Body of pancreas (tissue), 4 donors: ENCODE results near the gene CTNND2. TPM values are rescaled to one million over a fixed set of nuclear protein-coding genes. Genes with fewer than 3 reads are reported as not detected.

Experiments used
- ATAC-seq: fragments of 150-250 bp; one replicate; pipeline ENCODE4 v1.9.1; 2016
- DNase-seq, 4 donors: peaks; one replicate each; pipeline ENCODE4 v3.0.0-alpha.2; 2019
- H3K27ac ChIP-seq, 4 donors: fragments of 200-600 bp; sonication (generic); 1 replicate in 3 of 4; 2 replicates in 1 of 4; pipeline versions ENCODE4 v1.5.1 to v1.6.1; 2016 to 2019; ENCODE audit warnings: mild to moderate bottlenecking in 1 of 4, mixed read lengths in 1 of 4, moderate library complexity in 1 of 4
- H3K27me3 ChIP-seq, 2 donors: fragments of 200-600 bp; sonication (generic); one replicate each; pipeline ENCODE4 v1.6.0; 2016; ENCODE audit warnings: mild to moderate bottlenecking in 1 of 2
- H3K36me3 ChIP-seq, 2 donors: fragments of 200-600 bp; sonication (generic); replicated peaks in 1 of 2; 2 replicates each; pipeline ENCODE4 v1.5.1; 2016; ENCODE audit warnings: low read depth in 2 of 2; ENCODE audit not compliant: insufficient read depth in 1 of 2
- H3K4me1 ChIP-seq: fragments of 200-600 bp; sonication (generic); one replicate; pipeline ENCODE4 v1.6.0; 2016
- H3K4me3 ChIP-seq, 2 donors: fragments of 200-600 bp; sonication (generic); 1 replicate in 1 of 2; 2 replicates in 1 of 2; pipeline ENCODE4 v1.5.1; 2016 to 2019
- H3K9me3 ChIP-seq, 3 donors: fragments of 200-600 bp; sonication (generic); 1 replicate in 2 of 3; 2 replicates in 1 of 3; pipeline ENCODE4 v1.5.1; 2016
- POLR2A ChIP-seq, 3 donors: fragments of 450-650 bp; IDR thresholded peaks; one replicate each; pipeline ENCODE4 v1.6.1; 2016; ENCODE audit warnings: antibody characterized with exemption in 3 of 3, mild to moderate bottlenecking in 2 of 3
- WGBS, 2 donors: methylation state at CpG; one replicate each; pipeline ENCODE4 v1.1.5; 2017; 5-methylcytosine and 5-hydroxymethylcytosine counted together
- intact Hi-C: fragments of 100-400 bp; cut with DNase I; formaldehyde crosslinking; loops from one replicate; pipeline ENCODE4 v1.15.1; 2023
- total RNA-seq, 2 donors: library from RNA; depleted of rRNA; stranded (reverse); fragments of >200 nt; gene quantifications; one replicate each; pipeline ENCODE4 v1.1.0, GENCODE V29; 2016
- TF ChIP-seq, protein P1 (sequence below), 7 experiments: fragments of 450-650 bp in 4 of 7; fragments of 200-600 bp in 3 of 7; sonication (generic) in 3 of 7; IDR thresholded peaks; one replicate each; pipeline ENCODE4 v1.5.1; 2016 to 2019; ENCODE audit warnings: antibody characterized with exemption in 7 of 7

The CTNND2 gene
- total RNA-seq, 2 donors from 2014 or later, result 21.0 to 82.4 TPM

DNA sequence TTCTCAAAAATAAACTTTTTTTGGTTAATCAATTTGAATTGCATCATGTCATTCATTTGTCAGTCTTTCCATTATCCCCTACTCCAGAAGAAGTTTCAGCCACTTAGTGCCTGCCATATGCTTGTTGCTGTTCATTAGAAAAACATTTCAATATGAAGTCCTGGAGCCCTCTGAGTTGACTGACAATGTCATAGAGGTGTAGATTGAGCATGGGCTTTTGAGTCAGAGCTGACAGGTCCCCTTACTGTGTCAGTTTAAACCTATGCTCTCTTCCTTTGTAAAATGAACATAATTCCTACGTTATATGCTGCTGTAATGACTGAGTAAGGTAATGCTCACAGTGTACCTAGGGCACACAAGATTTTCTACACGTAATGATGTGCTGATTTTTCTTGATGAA lies 114.0 kb downstream of the CTNND2 start:
- H3K9me3 ChIP-seq, result no peaks in the 10 kb centered on the region
- intact Hi-C loops, result no loop called here
- H3K27me3 ChIP-seq, result no peaks in the 10 kb centered on the region
- TF ChIP-seq POLR2A (IDR thresholded peaks at IDR 0.05), result no peak
- TF ChIP-seq, protein P1, sequence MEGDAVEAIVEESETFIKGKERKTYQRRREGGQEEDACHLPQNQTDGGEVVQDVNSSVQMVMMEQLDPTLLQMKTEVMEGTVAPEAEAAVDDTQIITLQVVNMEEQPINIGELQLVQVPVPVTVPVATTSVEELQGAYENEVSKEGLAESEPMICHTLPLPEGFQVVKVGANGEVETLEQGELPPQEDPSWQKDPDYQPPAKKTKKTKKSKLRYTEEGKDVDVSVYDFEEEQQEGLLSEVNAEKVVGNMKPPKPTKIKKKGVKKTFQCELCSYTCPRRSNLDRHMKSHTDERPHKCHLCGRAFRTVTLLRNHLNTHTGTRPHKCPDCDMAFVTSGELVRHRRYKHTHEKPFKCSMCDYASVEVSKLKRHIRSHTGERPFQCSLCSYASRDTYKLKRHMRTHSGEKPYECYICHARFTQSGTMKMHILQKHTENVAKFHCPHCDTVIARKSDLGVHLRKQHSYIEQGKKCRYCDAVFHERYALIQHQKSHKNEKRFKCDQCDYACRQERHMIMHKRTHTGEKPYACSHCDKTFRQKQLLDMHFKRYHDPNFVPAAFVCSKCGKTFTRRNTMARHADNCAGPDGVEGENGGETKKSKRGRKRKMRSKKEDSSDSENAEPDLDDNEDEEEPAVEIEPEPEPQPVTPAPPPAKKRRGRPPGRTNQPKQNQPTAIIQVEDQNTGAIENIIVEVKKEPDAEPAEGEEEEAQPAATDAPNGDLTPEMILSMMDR (IDR thresholded peaks at IDR 0.05), result no peak
- WGBS, 2 donors, result 39 to 45% methylated on average over 2 of the region's 2 CpGs
- ATAC-seq (no peak), DNase-seq (no peak)
- no peaks in the 10 kb centered on the region for H3K36me3 ChIP-seq
- peaks cover 40% of the 10 kb centered on the region for H3K4me1 ChIP-seq
- no peak overlapping the region for H3K4me3 ChIP-seq
- H3K27ac ChIP-seq, result no peak overlapping the region

DNA sequence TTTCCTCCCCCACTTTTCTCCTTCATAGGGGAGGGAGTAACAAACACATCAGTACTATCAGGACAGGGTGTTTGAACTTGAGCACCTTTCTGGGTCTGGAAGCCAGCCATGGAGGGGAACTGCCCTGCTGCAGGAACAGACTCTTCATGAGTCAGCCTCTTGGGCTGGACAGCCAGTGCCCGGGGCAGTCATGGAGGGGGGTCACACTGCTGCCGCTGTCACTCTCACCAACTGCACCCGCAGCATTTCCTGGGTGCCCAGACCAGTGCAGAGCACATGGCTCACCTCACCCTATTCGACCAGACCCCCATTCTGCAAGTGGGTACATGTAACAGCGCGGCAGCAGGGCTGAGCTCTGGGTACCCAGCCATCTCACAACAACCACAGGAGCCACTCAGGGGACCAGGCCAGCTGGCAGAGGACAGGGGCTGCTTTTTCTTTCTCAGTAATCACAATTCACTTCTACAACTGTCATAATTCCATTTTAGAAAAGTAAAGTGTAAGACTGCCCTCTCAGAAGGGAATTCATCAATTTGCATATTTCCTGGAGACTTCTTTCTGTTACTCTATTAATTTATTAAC lies 118.4 kb downstream of the CTNND2 start:
- Histone ChIP-seq H3K36me3 (no peaks in the 10 kb centered on the region), H3K4me1 (peaks cover 13% of the 10 kb centered on the region), H3K9me3 (no peaks in the 10 kb centered on the region), H3K4me3 (no peak overlapping the region), H3K27me3 (no peaks in the 10 kb centered on the region), H3K27ac (no peak overlapping the region)
- TF ChIP-seq, protein P1 (IDR thresholded peaks at IDR 0.05), result no peak
- TF ChIP-seq POLR2A (IDR thresholded peaks at IDR 0.05), result no peak
- WGBS, 2 donors, result 74 to 84% methylated on average over 6 of the region's 6 CpGs
- DNase-seq, result peak in 2 of 4 donors; percentile 31 to 48
- intact Hi-C loops, result no loop called here
- no peak for ATAC-seq

DNA sequence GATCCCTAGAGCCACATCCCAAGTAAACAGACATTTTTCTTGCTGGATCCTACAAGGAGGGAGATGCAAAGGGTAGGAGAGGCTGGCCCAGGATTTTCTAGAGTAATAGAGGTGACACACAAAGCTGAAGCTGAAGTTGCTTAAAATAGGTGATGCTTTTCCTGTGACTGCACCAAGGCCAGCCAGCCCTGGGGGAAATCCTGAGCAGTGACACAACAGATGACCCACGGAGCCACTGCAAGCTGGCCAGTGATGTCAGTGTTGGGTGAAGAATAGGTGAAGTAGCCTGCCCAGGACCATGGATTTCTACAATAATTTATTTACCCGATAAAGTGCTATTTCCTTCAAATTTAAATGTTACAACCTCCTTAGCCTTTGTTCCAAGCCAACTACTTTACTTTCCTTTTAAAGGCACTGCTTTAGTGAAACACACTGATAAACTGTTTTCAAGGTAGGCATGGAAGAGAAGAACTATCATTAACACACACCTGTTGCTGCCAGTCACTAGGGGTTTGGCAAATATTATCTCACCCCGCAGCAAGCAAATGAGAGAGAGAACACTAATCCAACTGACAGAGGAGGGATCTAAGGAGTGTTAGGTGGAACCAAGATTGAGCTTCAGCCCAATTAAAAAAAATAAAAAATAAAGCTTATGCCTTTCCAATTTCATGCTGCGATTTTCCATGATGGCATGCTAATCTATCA lies 123.5 kb downstream of the CTNND2 start:
- 69 to 72% methylated on average over 4 of the region's 4 CpGs for WGBS, 2 donors
- H3K4me1 ChIP-seq, result peaks cover 9% of the 10 kb centered on the region
- no peak overlapping the region for H3K4me3 ChIP-seq
- ATAC-seq (no peak), DNase-seq (no peak)
- H3K9me3 ChIP-seq, result no peaks in the 10 kb centered on the region
- no peak overlapping the region for H3K27ac ChIP-seq
- H3K36me3 ChIP-seq, result no peaks in the 10 kb centered on the region
- intact Hi-C loops, result no loop called here
- no peaks in the 10 kb centered on the region for H3K27me3 ChIP-seq
- TF ChIP-seq, protein P1 (IDR thresholded peaks at IDR 0.05), result no peak

DNA sequence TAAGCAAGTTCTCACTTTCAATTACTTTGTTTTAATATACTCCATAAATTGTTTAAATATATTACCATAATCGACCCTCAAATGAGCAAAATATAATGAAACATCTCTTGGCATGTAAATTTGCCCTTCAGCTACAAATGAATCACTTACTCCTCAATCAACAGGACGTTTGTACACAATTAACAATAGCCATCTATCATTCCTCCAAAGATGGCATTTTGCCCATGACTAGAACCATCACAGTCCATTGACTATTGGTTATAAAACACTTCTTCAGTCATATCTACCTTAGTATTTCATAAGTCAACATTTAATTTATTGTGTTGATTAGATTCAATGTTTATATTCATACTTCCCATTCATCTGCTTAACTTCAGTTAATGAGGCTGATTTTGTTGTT lies 127.2 kb downstream of the CTNND2 start:
- intact Hi-C loops, result no loop called here
- H3K36me3 ChIP-seq, result no peaks in the 10 kb centered on the region
- H3K4me3 ChIP-seq, result no peak overlapping the region
- no peak for ATAC-seq
- TF ChIP-seq POLR2A (IDR thresholded peaks at IDR 0.05), result no peak
- TF ChIP-seq, protein P1 (IDR thresholded peaks at IDR 0.05), result no peak
- no peaks in the 10 kb centered on the region for H3K27me3 ChIP-seq
- 40 to 41% methylated on average over 2 of the region's 2 CpGs for WGBS, 2 donors
- no peak overlapping the region for H3K27ac ChIP-seq
- no peaks in the 10 kb centered on the region for H3K9me3 ChIP-seq
- no peak for DNase-seq
- peaks cover 5% of the 10 kb centered on the region for H3K4me1 ChIP-seq

DNA sequence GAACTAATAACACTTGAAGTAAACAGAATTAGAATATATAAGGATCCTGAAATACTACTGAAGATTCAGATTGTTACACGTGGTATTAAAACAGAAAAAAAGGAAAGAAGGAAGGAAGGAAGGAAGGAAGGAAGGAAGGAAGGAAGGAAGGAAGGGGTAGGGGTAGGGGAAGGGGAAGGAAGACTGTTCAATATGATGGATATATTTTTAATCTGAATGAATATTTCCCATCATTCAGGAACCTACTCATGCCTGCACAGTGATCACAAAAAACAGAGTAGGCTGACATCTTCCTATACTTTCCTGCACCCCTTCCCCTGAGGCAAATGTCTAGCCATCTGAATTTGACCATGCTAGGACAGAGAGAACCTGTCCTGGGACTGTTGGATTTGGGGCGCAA lies 133.9 kb downstream of the CTNND2 start:
- Histone ChIP-seq H3K36me3 (no peaks in the 10 kb centered on the region), H3K4me3 (no peak overlapping the region), H3K9me3 (no peaks in the 10 kb centered on the region), H3K4me1 (no peaks in the 10 kb centered on the region), H3K27ac (no peak overlapping the region), H3K27me3 (no peaks in the 10 kb centered on the region)
- intact Hi-C loops, result no loop called here
- WGBS, 2 donors, result 88% methylated on average over 2 of the region's 2 CpGs
- DNase-seq (no peak), ATAC-seq (no peak)
- no peak for TF ChIP-seq POLR2A (IDR thresholded peaks at IDR 0.05)
- TF ChIP-seq, protein P1 (IDR thresholded peaks at IDR 0.05), result no peak
